Ovary (tissue), 9 donors: Measurements from ENCODE around the gene POLG2. TPM values are rescaled to one million over a fixed set of nuclear protein-coding genes. Genes with fewer than 3 reads are reported as not detected.
A peak's percentile ranks its signal among the peaks of the same experiment; 100 is the strongest.

ENCODE experiments used
- DNase-seq, 5 donors: peaks; one replicate each; pipeline ENCODE4 v3.0.0-alpha.2; 2019 to 2020
- H3K27ac ChIP-seq, 2 donors: fragments of 200-600 bp; one replicate each; pipeline versions ENCODE4 v1.5.1 to v1.8.0; 2019 to 2022
- H3K27me3 ChIP-seq: fragments of 200-600 bp; one replicate; pipeline ENCODE4 v1.8.0; 2022
- H3K36me3 ChIP-seq: fragments of 200-600 bp; sonication (generic); one replicate; pipeline ENCODE4 v1.5.1; 2019
- H3K4me1 ChIP-seq: one replicate; pipeline ENCODE4 v1.8.1; 2013; ENCODE audit warnings: mild to moderate bottlenecking, moderate library complexity; ENCODE audit not compliant: insufficient read depth
- H3K4me3 ChIP-seq: fragments of 200-600 bp; sonication (generic); one replicate; pipeline ENCODE4 v1.5.1; 2017
- H3K9me3 ChIP-seq, 2 donors: fragments of 200-600 bp in 1 of 2; sonication (generic) in 1 of 2; one replicate each; pipeline versions ENCODE4 v1.5.1 to v1.8.1; 2013 to 2019; ENCODE audit warnings: mild to moderate bottlenecking in 1 of 2, moderate library complexity in 1 of 2
- CTCF ChIP-seq, 3 donors: fragments of 450-650 bp in 2 of 3; fragments of 200-600 bp in 1 of 3; IDR thresholded peaks; one replicate each; pipeline versions ENCODE4 v1.5.1 to v1.8.0; 2016 to 2022; ENCODE audit warnings: antibody characterized with exemption in 3 of 3, mild to moderate bottlenecking in 1 of 3
- EP300 ChIP-seq: sonication (generic); formaldehyde crosslinking; IDR thresholded peaks from one replicate; pipeline ENCODE4 v1.6.1; 2017; ENCODE audit warnings: antibody characterized with exemption
- POLR2A ChIP-seq: fragments of 450-650 bp; IDR thresholded peaks from one replicate; pipeline ENCODE4 v1.6.1; 2017; ENCODE audit warnings: antibody characterized with exemption, mild to moderate bottlenecking, moderate library complexity
- WGBS, 3 donors: extraction: QIAGEN DNeasy Blood & Tissue Kit in 1 of 3; methylation state at CpG; one replicate each; pipeline versions ENCODE4 v1.1.5 to v1.1.7; 2013 to 2017; 5-methylcytosine and 5-hydroxymethylcytosine counted together
- intact Hi-C, 4 donors: fragments of 100-400 bp; cut with DNase I; formaldehyde crosslinking; loops; one replicate each; pipeline versions ENCODE4 v1.11.0 to v1.15.1; 2022 to 2023
- polyA plus RNA-seq, 2 donors: library from polyadenylated mRNA; stranded (reverse); fragments of 200-250 nt in 1 of 2; fragments of 350-450 nt in 1 of 2; fragmentation: Illumina TruSeq in 1 of 2; extraction: RNeasy Lipid Tissue Mini Kit (QIAGEN cat#74804) in 1 of 2; gene quantifications; one replicate each; pipeline ENCODE4 v1.2.3, GENCODE V29; 2013 to 2014
- total RNA-seq, 7 donors: library from RNA; depleted of rRNA in 2 of 7; stranded (reverse); fragments of >200 nt in 2 of 7; fragmentation: NEBNext Ultra II Directional in 3 of 7; extraction: Animal tissue kit (Norgen Biotek cat#: 25700) in 3 of 7; gene quantifications; one replicate each; pipeline versions ENCODE4 v1.1.0 to v1.2.4, GENCODE V29; 2016 to 2023
- donor health status: DM: no; HTN: no; CAD: no; lungs with moderate emphysema.
- donor health status: DM: no; HTN: no; CAD: no.
- donor health status: Bipolar disorder and iron deficiency.
- donor health status: DM: yes; HTN: yes; CAD: no.
- donor health status: DM: no; HTN: no; CAD: no.
- donor health status: DM: yes; HTN: yes; CAD: no.

Gene POLG2
- total and polyA plus RNA-seq, 9 donors, result 8.7 to 21.3 (median 16.6) TPM

GRCh38 chr17:64458756-64459155 lies 38.1 kb downstream of the POLG2 start:
- H3K27me3 ChIP-seq, result no peaks in the 10 kb centered on the region
- WGBS, 3 donors, result 75 to 92% (median 83%) methylated on average over 7 to 8 of the region's 8 CpGs
- DNase-seq, result no peak
- intact Hi-C loops, result no loop called here
- no peaks in the 10 kb centered on the region for H3K36me3 ChIP-seq
- H3K27ac ChIP-seq, result no peak overlapping the region
- peaks cover 1% of the 10 kb centered on the region for H3K4me1 ChIP-seq
- no peaks in the 10 kb centered on the region for H3K9me3 ChIP-seq
- H3K4me3 ChIP-seq, result no peak overlapping the region
- no peak for TF ChIP-seq POLR2A
- no peak for TF ChIP-seq CTCF (IDR thresholded peaks at IDR 0.05)
- no peak for TF ChIP-seq EP300

- Histone ChIP-seq H3K27ac (no peak overlapping the region), H3K4me3 (no peak overlapping the region), H3K27me3 (no peaks in the 10 kb centered on the region), H3K9me3 (no peaks in the 10 kb centered on the region), H3K36me3 (no peaks in the 10 kb centered on the region), H3K4me1 (peaks cover 1% of the 10 kb centered on the region)
- intact Hi-C loops, result no loop called here
- 57 to 64% (median 62%) methylated on average over 7 of the region's 7 CpGs for WGBS, 3 donors
- TF ChIP-seq POLR2A (no peak), EP300 (no peak), CTCF (IDR thresholded peaks at IDR 0.05) (no peak)
- peak in 1 of 5 donors; percentile 20 for DNase-seq
Observed at GRCh38 chr17:64457156-64457555, 39.7 kb downstream of the POLG2 start.

GRCh38 chr17:64455993-64456885 lies 40.6 kb downstream of the POLG2 start:
- intact Hi-C loops, result no loop called here
- peaks cover 1% of the 10 kb centered on the region for H3K4me1 ChIP-seq
- DNase-seq, result no peak
- no peak overlapping the region for H3K27ac ChIP-seq
- no peaks in the 10 kb centered on the region for H3K9me3 ChIP-seq
- no peaks in the 10 kb centered on the region for H3K27me3 ChIP-seq
- no peaks in the 10 kb centered on the region for H3K36me3 ChIP-seq
- TF ChIP-seq POLR2A (no peak), CTCF (IDR thresholded peaks at IDR 0.05) (no peak), EP300 (no peak)
- no peak overlapping the region for H3K4me3 ChIP-seq
- WGBS, 3 donors, result 72 to 81% (median 74%) methylated on average over 8 of the region's 8 CpGs

DNA sequence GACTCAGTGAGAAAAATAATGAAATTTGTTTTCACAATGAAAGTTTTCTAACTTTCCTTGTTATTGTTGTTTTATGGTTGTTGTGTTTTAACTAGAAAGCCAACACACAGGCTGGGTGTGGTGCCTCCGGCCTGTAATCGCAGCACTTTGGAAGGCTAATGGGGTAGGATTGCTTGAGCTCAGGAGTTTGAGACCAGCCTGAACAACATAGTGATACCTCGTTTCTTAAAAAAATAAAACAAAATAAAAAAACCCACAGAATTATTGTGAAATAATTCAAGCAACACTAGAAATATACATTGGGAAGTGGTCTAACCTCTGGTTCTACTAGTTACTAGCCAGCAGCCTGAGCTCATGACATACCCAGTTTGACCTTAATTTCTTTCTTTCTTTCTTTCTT lies 47.3 kb downstream of the POLG2 start:
- H3K27me3 ChIP-seq, result no peaks in the 10 kb centered on the region
- H3K36me3 ChIP-seq, result no peaks in the 10 kb centered on the region
- 49 to 56% (median 50%) methylated on average over 3 of the region's 3 CpGs for WGBS, 3 donors
- no peak overlapping the region for H3K4me3 ChIP-seq
- TF ChIP-seq POLR2A (no peak), EP300 (no peak), CTCF (IDR thresholded peaks at IDR 0.05) (no peak)
- no peaks in the 10 kb centered on the region for H3K4me1 ChIP-seq
- intact Hi-C loops, result loop anchor here in 1 of 4 donors (10.0 kb wide), 1 partner anchor 1205 kb away; no protein-coding TSS in a partner anchor
- no peaks in the 10 kb centered on the region for H3K9me3 ChIP-seq
- no peak for DNase-seq
- no peak overlapping the region for H3K27ac ChIP-seq
